Thoracic aorta (tissue), 2 donors: Measurements from ENCODE around the gene ATG16L2. TPM values are rescaled to one million over a fixed set of nuclear protein-coding genes. Genes with fewer than 3 reads are reported as not detected.
"Not testable (repeated sequence)": the region's sequence is repeated elsewhere in the genome, so short reads cannot be mapped to it uniquely, and the experiment has no call there.

ENCODE experiments used
- ATAC-seq: fragments of 150-250 bp; one replicate; pipeline ENCODE4 v1.8.0; 2017; ENCODE audit warnings: low read depth; ENCODE audit not compliant: insufficient number of reproducible peaks, low FRiP score
- DNase-seq: peaks from one replicate; pipeline ENCODE4 v3.0.0-alpha.2; 2020; ENCODE audit warnings: low spot score
- H3K27ac ChIP-seq, 2 donors: fragments of 200-600 bp; sonication (generic); 1 replicate in 1 of 2; 2 replicates in 1 of 2; pipeline ENCODE4 v1.5.1; 2016; ENCODE audit warnings: mild to moderate bottlenecking in 2 of 2, moderate library complexity in 2 of 2
- H3K27me3 ChIP-seq: fragments of 200-600 bp; sonication (generic); replicated peaks from 2 replicates; pipeline ENCODE4 v1.6.0; 2016; ENCODE audit warnings: mild to moderate bottlenecking; ENCODE audit not compliant: insufficient read depth
- H3K36me3 ChIP-seq: fragments of 200-600 bp; sonication (generic); one replicate; pipeline ENCODE4 v1.5.1; 2016
- H3K4me1 ChIP-seq, 2 donors: fragments of 200-600 bp; sonication (generic); 1 replicate in 1 of 2; 2 replicates in 1 of 2; pipeline versions ENCODE4 v1.5.1 to v1.6.0; 2016; ENCODE audit warnings: low read depth in 2 of 2, mild to moderate bottlenecking in 1 of 2; ENCODE audit not compliant: control insufficient read depth in 1 of 2
- H3K4me3 ChIP-seq: fragments of 200-600 bp; sonication (generic); 2 replicates; pipeline ENCODE4 v1.5.1; 2016; ENCODE audit warnings: mild to moderate bottlenecking
- H3K9me3 ChIP-seq: fragments of 200-600 bp; sonication (generic); 2 replicates; pipeline ENCODE4 v1.5.1; 2016
- total RNA-seq, 2 donors: library from RNA; depleted of rRNA; stranded (reverse); fragments of >200 nt; gene quantifications; one replicate each; pipeline versions ENCODE4 v1.1.0 to v1.2.3, GENCODE V29; 2016
- TF ChIP-seq, protein P1 (sequence below): fragments of 200-600 bp; sonication (generic); IDR thresholded peaks from one replicate; pipeline ENCODE4 v1.5.1; 2019; ENCODE audit warnings: antibody characterized with exemption

Gene ATG16L2
- total RNA-seq, 2 donors from 2014 or later, result 36.0 to 65.5 TPM

DNA sequence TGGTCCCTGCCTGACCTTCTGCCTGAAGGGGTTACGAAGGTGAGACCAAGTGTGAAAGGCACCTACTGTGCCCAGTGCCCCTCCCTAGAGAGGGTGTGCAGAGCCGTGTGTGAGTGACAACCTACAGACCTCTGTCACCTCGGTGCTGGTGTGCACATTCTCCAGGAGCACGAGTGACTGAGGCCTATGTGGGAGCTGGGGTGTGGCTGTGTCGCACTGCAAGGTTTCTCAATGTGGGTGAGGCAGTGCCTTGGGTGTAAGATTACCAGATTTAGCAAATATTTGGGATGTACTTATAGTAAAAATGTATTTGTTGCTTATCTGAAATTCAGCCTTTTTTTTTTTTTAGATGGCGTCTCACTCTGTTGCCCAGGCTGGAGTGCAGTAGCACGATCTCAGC lies 26.0 kb upstream of the ATG16L2 start:
- H3K4me3 ChIP-seq, result no peak overlapping the region
- TF ChIP-seq, protein P1, sequence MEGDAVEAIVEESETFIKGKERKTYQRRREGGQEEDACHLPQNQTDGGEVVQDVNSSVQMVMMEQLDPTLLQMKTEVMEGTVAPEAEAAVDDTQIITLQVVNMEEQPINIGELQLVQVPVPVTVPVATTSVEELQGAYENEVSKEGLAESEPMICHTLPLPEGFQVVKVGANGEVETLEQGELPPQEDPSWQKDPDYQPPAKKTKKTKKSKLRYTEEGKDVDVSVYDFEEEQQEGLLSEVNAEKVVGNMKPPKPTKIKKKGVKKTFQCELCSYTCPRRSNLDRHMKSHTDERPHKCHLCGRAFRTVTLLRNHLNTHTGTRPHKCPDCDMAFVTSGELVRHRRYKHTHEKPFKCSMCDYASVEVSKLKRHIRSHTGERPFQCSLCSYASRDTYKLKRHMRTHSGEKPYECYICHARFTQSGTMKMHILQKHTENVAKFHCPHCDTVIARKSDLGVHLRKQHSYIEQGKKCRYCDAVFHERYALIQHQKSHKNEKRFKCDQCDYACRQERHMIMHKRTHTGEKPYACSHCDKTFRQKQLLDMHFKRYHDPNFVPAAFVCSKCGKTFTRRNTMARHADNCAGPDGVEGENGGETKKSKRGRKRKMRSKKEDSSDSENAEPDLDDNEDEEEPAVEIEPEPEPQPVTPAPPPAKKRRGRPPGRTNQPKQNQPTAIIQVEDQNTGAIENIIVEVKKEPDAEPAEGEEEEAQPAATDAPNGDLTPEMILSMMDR, result no peak
- H3K27ac ChIP-seq, result no peak overlapping the region
- H3K9me3 ChIP-seq, result no peaks in the 10 kb centered on the region
- H3K4me1 ChIP-seq, result peaks cover 16 to 33% of the 10 kb centered on the region in 2 donors
- DNase-seq, result no peak
- no peaks in the 10 kb centered on the region for H3K36me3 ChIP-seq
- ATAC-seq, result no peak
- H3K27me3 ChIP-seq, result no peaks in the 10 kb centered on the region

DNA sequence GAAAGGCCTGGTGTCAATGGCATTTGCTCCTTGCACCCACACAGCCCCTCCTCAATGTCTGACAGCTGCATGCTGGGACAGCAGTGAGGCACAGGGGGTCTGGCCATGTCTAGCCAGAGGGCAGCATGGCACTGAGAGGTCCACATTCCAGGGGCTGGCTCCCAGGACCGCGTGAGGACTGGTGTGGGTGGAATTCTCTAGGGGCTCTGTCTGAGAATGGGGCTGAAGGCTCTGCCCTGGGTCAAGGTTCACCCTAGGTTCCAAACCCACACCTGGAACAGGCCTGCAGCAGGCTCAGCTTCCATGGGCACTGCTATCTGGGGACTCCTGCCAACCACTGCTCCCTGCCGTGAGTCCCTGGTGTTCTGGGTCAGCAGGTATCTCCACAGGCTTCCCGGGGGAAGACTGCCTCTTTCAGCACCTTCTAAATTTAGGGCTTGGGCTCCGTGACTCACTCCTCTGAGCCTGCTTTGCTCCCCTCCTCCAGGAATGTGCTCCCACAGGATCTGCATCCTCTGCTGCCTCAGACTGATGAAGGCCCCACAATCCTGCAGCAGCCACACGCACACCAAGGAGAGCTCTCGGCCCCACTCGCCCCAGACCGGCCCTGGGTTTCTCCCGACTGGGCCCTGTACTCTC lies 24.6 kb upstream of the ATG16L2 start:
- H3K36me3 ChIP-seq, result no peaks in the 10 kb centered on the region
- H3K27me3 ChIP-seq, result no peaks in the 10 kb centered on the region
- TF ChIP-seq, protein P1, result no peak
- peaks cover 20 to 41% of the 10 kb centered on the region in 2 donors for H3K4me1 ChIP-seq
- ATAC-seq (no peak), DNase-seq (no peak)
- H3K9me3 ChIP-seq, result no peaks in the 10 kb centered on the region
- H3K4me3 ChIP-seq, result no peak overlapping the region
- H3K27ac ChIP-seq, result peak overlapping the region; percentile 74 to 83

DNA sequence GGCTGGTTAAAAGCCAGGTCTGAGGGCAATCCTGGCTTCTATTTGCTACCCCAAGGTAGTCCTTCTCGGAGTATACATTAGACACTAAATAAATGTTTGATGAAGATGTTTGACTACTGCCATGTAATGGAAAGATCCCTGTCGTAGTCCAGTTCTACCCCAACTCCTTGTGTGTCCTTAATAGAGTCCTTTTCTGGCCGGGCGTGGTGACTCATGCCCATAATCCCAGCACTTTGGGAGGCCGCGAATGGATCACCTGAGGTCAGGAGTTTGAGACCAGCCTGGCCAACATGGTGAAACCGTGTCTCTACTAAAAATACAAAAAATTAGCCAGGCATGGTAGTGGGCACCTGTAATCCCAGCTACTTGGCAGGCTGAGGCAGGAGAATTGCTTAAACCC lies 23.0 kb upstream of the ATG16L2 start:
- H3K36me3 ChIP-seq, DNase-seq, H3K9me3 ChIP-seq, H3K27me3 ChIP-seq, H3K4me3 ChIP-seq, ATAC-seq: not testable (repeated sequence)
- Histone ChIP-seq H3K4me1 (peaks cover 21 to 45% of the 10 kb centered on the region in 2 donors), H3K27ac (peak overlapping the region in 1 of 2 donors; percentile 83)

DNA sequence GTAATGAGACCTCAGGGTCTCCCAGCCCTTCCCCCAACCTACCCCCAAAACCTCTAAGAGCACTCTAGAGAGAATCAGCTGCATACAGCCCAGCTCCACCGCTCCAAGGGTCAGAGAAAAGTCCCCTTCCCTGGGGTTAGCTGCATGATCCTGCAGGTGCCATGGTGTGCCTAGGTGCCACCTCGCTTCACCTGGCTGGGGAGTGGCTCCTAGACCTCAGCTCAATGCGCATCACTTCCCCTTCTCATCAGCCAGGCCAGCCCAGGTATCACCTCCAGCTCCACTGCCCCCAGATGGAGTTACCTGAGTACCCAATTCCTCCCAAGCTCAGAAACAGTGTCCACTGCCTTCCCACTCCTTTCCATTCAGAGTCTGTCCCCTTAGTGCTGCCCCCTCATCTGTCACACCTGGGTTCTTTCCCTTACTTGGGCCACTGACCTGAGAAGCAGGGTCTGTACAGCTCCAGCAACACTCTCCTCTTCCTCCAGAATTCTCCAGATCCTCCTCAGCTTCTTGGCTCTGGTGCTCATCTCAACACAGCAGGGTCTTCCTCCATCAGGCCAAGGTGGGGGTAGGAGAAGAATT lies 21.7 kb upstream of the ATG16L2 start:
- Histone ChIP-seq H3K27me3 (no peaks in the 10 kb centered on the region), H3K27ac (peak overlapping the region; percentile 76 to 85), H3K4me3 (no peak overlapping the region), H3K36me3 (no peaks in the 10 kb centered on the region), H3K9me3 (no peaks in the 10 kb centered on the region), H3K4me1 (peaks cover 21 to 45% of the 10 kb centered on the region in 2 donors)
- TF ChIP-seq, protein P1, result no peak
- DNase-seq, result no peak
- ATAC-seq, result no peak

DNA sequence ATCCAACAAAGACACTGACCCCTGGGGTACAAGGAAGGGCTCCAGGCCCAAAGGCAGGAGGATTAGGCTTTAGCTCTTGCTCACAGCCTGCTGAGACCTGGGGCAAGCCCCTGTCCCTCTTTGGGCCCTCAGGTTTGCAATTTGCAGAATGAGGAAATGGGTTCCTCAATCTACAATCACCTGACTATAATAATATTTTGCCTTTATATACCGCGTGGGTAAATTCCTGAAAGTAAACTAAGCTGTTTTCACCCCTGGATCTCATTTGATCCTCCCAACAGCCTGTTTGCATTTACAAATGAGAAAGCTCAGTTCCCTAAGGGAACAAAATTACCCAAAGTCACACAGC lies 21.2 kb upstream of the ATG16L2 start:
- H3K4me1 ChIP-seq, result peaks cover 21 to 45% of the 10 kb centered on the region in 2 donors
- no peaks in the 10 kb centered on the region for H3K9me3 ChIP-seq
- H3K4me3 ChIP-seq, result peak overlapping the region; percentile 73
- no peak for DNase-seq
- H3K27me3 ChIP-seq, result no peaks in the 10 kb centered on the region
- H3K36me3 ChIP-seq, result no peaks in the 10 kb centered on the region
- TF ChIP-seq, protein P1, result no peak
- peak overlapping the region; percentile 76 to 85 for H3K27ac ChIP-seq
- ATAC-seq, result no peak
